Measurements from ENCODE around the gene SRGAP1. TPM values are rescaled to one million over a fixed set of nuclear protein-coding genes. Genes with fewer than 3 reads are reported as not detected.

The SRGAP1 gene
- polyA plus RNA-seq, 1 donor from 2014 or later, result 4.8 TPM

GRCh38 chr12:63996556-63996955 is 152.1 kb downstream of the SRGAP1 start:
- H3K36me3 ChIP-seq (ENCODE audit: insufficient read depth, low read length), result peaks cover 4% of the 10 kb centered on the region
- no peak overlapping the region for H3K27ac ChIP-seq (ENCODE audit: low read length)
- no peak overlapping the region for H3K9ac ChIP-seq (ENCODE audit: low read length)
- H3K4me2 ChIP-seq (ENCODE audit: low read length), result no peak overlapping the region
- H3K79me2 ChIP-seq (replicated peaks; ENCODE audit: insufficient read depth, low read length), result no peaks in the 10 kb centered on the region
- H4K20me1 ChIP-seq (ENCODE audit: insufficient read depth), result no peaks in the 10 kb centered on the region
- TF ChIP-seq SMC3 (conservative IDR thresholded peaks at IDR 0.05; ENCODE audit: poor library complexity), result no peak
- no peak for TF ChIP-seq MXI1 (conservative IDR thresholded peaks at IDR 0.05; ENCODE audit: poor library complexity, severe bottlenecking)
- TF ChIP-seq EZH2 (IDR thresholded peaks at IDR 0.05; ENCODE audit: borderline replicate concordance, insufficient read depth, low read length, poor library complexity, severe bottlenecking), result no peak
- TF ChIP-seq EP300 (conservative IDR thresholded peaks at IDR 0.05; ENCODE audit: poor library complexity, severe bottlenecking), result no peak
- no peak for TF ChIP-seq CTCF (IDR thresholded peaks at IDR 0.05; ENCODE audit: poor library complexity, severe bottlenecking)
- no peak for TF ChIP-seq REST (IDR thresholded peaks at IDR 0.05; ENCODE audit: borderline replicate concordance)
- TF ChIP-seq POLR2AphosphoS5 (IDR thresholded peaks at IDR 0.05), result no peak
- no peak for TF ChIP-seq TAF1 (IDR thresholded peaks at IDR 0.05; ENCODE audit: low read depth)
- TF ChIP-seq RAD21 (conservative IDR thresholded peaks at IDR 0.05), result no peak
- H3K9me2 ChIP-seq (ENCODE audit: insufficient read depth, low read length), result no peaks in the 10 kb centered on the region
- no peaks in the 10 kb centered on the region for H3K27me3 ChIP-seq (ENCODE audit: insufficient read depth, low read depth, low read length)
- no peak overlapping the region for H2AFZ ChIP-seq (ENCODE audit: low read depth, low read length)
- H3F3A ChIP-seq (ENCODE audit: insufficient read depth, low read length, poor library complexity, severe bottlenecking), result no peaks in the 10 kb centered on the region
- H3K4me3 ChIP-seq (ENCODE audit: low read length), result no peak overlapping the region
- H3K9me3 ChIP-seq (ENCODE audit: low read length), result no peaks in the 10 kb centered on the region

GRCh38 chr12:63997198-63997597 is 152.7 kb downstream of the SRGAP1 start:
- H3K4me2 ChIP-seq (ENCODE audit: low read length), result no peak overlapping the region
- TF ChIP-seq EP300 (conservative IDR thresholded peaks at IDR 0.05; ENCODE audit: poor library complexity, severe bottlenecking) (no peak), SMC3 (conservative IDR thresholded peaks at IDR 0.05; ENCODE audit: poor library complexity) (no peak)

GRCh38 chr12:63998584-63998983 is 154.1 kb downstream of the SRGAP1 start:
- Histone ChIP-seq H3K79me2 (replicated peaks; ENCODE audit: insufficient read depth, low read length) (no peaks in the 10 kb centered on the region), H3K4me3 (ENCODE audit: low read length) (no peak overlapping the region), H3K9ac (ENCODE audit: low read length) (no peak overlapping the region), H3K36me3 (ENCODE audit: insufficient read depth, low read length) (peaks cover 4% of the 10 kb centered on the region), H4K20me1 (ENCODE audit: insufficient read depth) (no peaks in the 10 kb centered on the region), H3F3A (ENCODE audit: insufficient read depth, low read length, poor library complexity, severe bottlenecking) (no peaks in the 10 kb centered on the region), H3K9me3 (ENCODE audit: low read length) (no peaks in the 10 kb centered on the region), H3K4me2 (ENCODE audit: low read length) (no peak overlapping the region), H3K27me3 (ENCODE audit: insufficient read depth, low read depth, low read length) (no peaks in the 10 kb centered on the region), H3K9me2 (ENCODE audit: insufficient read depth, low read length) (no peaks in the 10 kb centered on the region), H2AFZ (ENCODE audit: low read depth, low read length) (no peak overlapping the region), H3K27ac (ENCODE audit: low read length) (no peak overlapping the region)
- TF ChIP-seq REST (IDR thresholded peaks at IDR 0.05; ENCODE audit: borderline replicate concordance) (no peak), SMC3 (conservative IDR thresholded peaks at IDR 0.05; ENCODE audit: poor library complexity) (no peak), MXI1 (conservative IDR thresholded peaks at IDR 0.05; ENCODE audit: poor library complexity, severe bottlenecking) (no peak), POLR2AphosphoS5 (IDR thresholded peaks at IDR 0.05) (no peak), RAD21 (conservative IDR thresholded peaks at IDR 0.05) (no peak), EP300 (conservative IDR thresholded peaks at IDR 0.05; ENCODE audit: poor library complexity, severe bottlenecking) (no peak), EZH2 (IDR thresholded peaks at IDR 0.05; ENCODE audit: borderline replicate concordance, insufficient read depth, low read length, poor library complexity, severe bottlenecking) (no peak), TAF1 (IDR thresholded peaks at IDR 0.05; ENCODE audit: low read depth) (no peak), CTCF (IDR thresholded peaks at IDR 0.05; ENCODE audit: poor library complexity, severe bottlenecking) (no peak)

More at GRCh38 chr12:63997198-63997597, 152.7 kb downstream of the SRGAP1 start:
- no peak overlapping the region for H2AFZ ChIP-seq (ENCODE audit: low read depth, low read length)
- no peaks in the 10 kb centered on the region for H3K27me3 ChIP-seq (ENCODE audit: insufficient read depth, low read depth, low read length)
- H3K9me3 ChIP-seq (ENCODE audit: low read length), result no peaks in the 10 kb centered on the region
- no peak overlapping the region for H3K27ac ChIP-seq (ENCODE audit: low read length)
- no peaks in the 10 kb centered on the region for H3K9me2 ChIP-seq (ENCODE audit: insufficient read depth, low read length)
- no peaks in the 10 kb centered on the region for H3F3A ChIP-seq (ENCODE audit: insufficient read depth, low read length, poor library complexity, severe bottlenecking)
- no peaks in the 10 kb centered on the region for H3K79me2 ChIP-seq (replicated peaks; ENCODE audit: insufficient read depth, low read length)
- no peak overlapping the region for H3K4me3 ChIP-seq (ENCODE audit: low read length)
- peaks cover 4% of the 10 kb centered on the region for H3K36me3 ChIP-seq (ENCODE audit: insufficient read depth, low read length)
- no peaks in the 10 kb centered on the region for H4K20me1 ChIP-seq (ENCODE audit: insufficient read depth)
- H3K9ac ChIP-seq (ENCODE audit: low read length), result no peak overlapping the region

Data from neural cell (in vitro differentiated cells).